T-helper 17 cell (primary cell): Measurements from ENCODE around the gene ZNF331. TPM values are rescaled to one million over a fixed set of nuclear protein-coding genes. Genes with fewer than 3 reads are reported as not detected.

ENCODE experiments used
- ATAC-seq: fragments of 150-1000 bp; cut with Tn5 transposase; 2 replicates; pipeline ENCODE4 v1.10.0; 2021; ENCODE audit warnings: mild to moderate bottlenecking, moderate library complexity
- DNase-seq, 3 donors: peaks; one replicate each; pipeline versions ENCODE4 v3.0.0 to v3.0.0-alpha.2; 2020 to 2021
- H3K9me3 ChIP-seq: one replicate; pipeline ENCODE4 v1.7.0; 2013; ENCODE audit warnings: low read length, mild to moderate bottlenecking; ENCODE audit not compliant: control insufficient read depth, poor library complexity, severe bottlenecking
- H3K27ac Mint-ChIP-seq: one replicate; pipeline ENCODE4 v1.8.0; 2022; ENCODE audit warnings: mild to moderate bottlenecking, moderate library complexity, mixed read lengths
- H3K27me3 Mint-ChIP-seq: one replicate; pipeline ENCODE4 v1.8.0; 2022; ENCODE audit warnings: mixed read lengths
- H3K36me3 Mint-ChIP-seq: one replicate; pipeline ENCODE4 v1.8.0; 2022; ENCODE audit warnings: low read depth, mixed read lengths
- H3K4me1 Mint-ChIP-seq: one replicate; pipeline ENCODE4 v1.8.0; 2022; ENCODE audit warnings: mild to moderate bottlenecking, mixed read lengths
- H3K4me3 Mint-ChIP-seq: one replicate; pipeline ENCODE4 v1.8.0; 2022; ENCODE audit warnings: mild to moderate bottlenecking, moderate library complexity, mixed read lengths
- total RNA-seq, 4 donors: library from RNA in 2 of 4; stranded (reverse) in 2 of 4; gene quantifications; one replicate each; pipeline ENCODE4 v1.2.3 and lab custom pipeline; 2022 to 2026

Gene ZNF331
- total RNA-seq, 2 donors from 2014 or later: 179 to 183 TPM

DNA sequence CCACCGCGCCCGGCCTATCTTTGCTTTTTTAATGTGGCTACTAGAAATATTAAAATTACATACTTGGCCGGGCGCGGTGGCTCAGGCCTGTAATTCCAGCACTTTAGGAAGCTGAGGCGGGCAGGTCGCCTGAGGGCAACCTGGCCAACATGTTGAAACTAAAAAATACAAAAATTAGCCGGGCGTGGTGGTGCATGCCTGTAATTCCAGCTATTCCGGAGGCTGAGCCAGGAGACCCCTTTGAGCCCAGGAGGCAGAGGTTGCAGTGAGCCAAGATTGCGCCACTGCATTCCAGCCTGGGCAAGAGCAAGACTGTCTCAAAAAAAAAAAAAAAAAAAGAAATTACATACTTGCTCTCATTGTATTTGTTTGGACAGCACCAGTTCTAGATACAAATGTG is 59.1 kb downstream of the ZNF331 start:
- H3K9me3 ChIP-seq: peaks cover 2% of the 10 kb centered on the region
- Mint-ChIP-seq H3K4me1 (no peaks in the 10 kb centered on the region), H3K27me3 (no peaks in the 10 kb centered on the region), H3K36me3 (no peaks in the 10 kb centered on the region), H3K4me3 (no peak overlapping the region), H3K27ac (no peak overlapping the region)
- no peak for DNase-seq
- ATAC-seq: no peak

- no peaks in the 10 kb centered on the region for H3K9me3 ChIP-seq
- Mint-ChIP-seq H3K27me3 (no peaks in the 10 kb centered on the region), H3K27ac (no peak overlapping the region), H3K4me3 (no peak overlapping the region), H3K4me1 (no peaks in the 10 kb centered on the region), H3K36me3 (no peaks in the 10 kb centered on the region)
- DNase-seq: no peak
- no peak for ATAC-seq
These were observed 60.4 kb downstream of the ZNF331 start for GRCh38 chr19:53598361-53598760.

- DNase-seq: no peak
- H3K9me3 ChIP-seq: no peaks in the 10 kb centered on the region
- no peaks in the 10 kb centered on the region for H3K27me3 Mint-ChIP-seq
- no peaks in the 10 kb centered on the region for H3K4me1 Mint-ChIP-seq
- no peaks in the 10 kb centered on the region for H3K36me3 Mint-ChIP-seq
- no peak for ATAC-seq
- H3K27ac Mint-ChIP-seq: no peak overlapping the region
- H3K4me3 Mint-ChIP-seq: no peak overlapping the region
These were observed 62.3 kb downstream of the ZNF331 start for GRCh38 chr19:53600217-53600616.

GRCh38 chr19:53606031-53606430 is 68.1 kb downstream of the ZNF331 start:
- no peaks in the 10 kb centered on the region for H3K4me1 Mint-ChIP-seq
- H3K9me3 ChIP-seq: no peaks in the 10 kb centered on the region
- ATAC-seq (no peak), DNase-seq (no peak)
- no peak overlapping the region for H3K4me3 Mint-ChIP-seq
- no peaks in the 10 kb centered on the region for H3K27me3 Mint-ChIP-seq
- H3K36me3 Mint-ChIP-seq: no peaks in the 10 kb centered on the region
- no peak overlapping the region for H3K27ac Mint-ChIP-seq

DNA sequence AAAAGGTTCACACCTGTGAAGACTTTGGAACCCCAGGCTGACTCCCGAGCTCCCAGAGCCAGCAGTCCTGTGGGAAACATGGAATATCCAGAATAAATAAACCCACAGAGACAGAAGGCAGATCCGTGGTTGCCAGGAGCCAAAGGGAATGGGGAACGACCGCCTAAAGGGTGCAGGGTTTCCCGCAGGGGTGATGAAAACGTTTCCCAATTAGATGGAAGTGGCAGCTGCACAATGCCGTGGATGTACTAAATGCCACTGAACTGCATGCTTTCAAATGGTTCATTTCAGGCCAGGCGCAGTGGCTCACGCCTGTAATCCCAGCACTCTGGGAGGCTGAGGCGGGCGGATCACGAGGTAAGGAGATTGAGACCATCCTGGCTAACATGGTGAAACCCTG is 70.4 kb downstream of the ZNF331 start:
- no peak overlapping the region for H3K4me3 Mint-ChIP-seq
- H3K27me3 Mint-ChIP-seq: no peaks in the 10 kb centered on the region
- no peak for ATAC-seq
- DNase-seq: no peak
- H3K36me3 Mint-ChIP-seq: no peaks in the 10 kb centered on the region
- no peak overlapping the region for H3K27ac Mint-ChIP-seq
- H3K4me1 Mint-ChIP-seq: no peaks in the 10 kb centered on the region
- no peaks in the 10 kb centered on the region for H3K9me3 ChIP-seq

DNA sequence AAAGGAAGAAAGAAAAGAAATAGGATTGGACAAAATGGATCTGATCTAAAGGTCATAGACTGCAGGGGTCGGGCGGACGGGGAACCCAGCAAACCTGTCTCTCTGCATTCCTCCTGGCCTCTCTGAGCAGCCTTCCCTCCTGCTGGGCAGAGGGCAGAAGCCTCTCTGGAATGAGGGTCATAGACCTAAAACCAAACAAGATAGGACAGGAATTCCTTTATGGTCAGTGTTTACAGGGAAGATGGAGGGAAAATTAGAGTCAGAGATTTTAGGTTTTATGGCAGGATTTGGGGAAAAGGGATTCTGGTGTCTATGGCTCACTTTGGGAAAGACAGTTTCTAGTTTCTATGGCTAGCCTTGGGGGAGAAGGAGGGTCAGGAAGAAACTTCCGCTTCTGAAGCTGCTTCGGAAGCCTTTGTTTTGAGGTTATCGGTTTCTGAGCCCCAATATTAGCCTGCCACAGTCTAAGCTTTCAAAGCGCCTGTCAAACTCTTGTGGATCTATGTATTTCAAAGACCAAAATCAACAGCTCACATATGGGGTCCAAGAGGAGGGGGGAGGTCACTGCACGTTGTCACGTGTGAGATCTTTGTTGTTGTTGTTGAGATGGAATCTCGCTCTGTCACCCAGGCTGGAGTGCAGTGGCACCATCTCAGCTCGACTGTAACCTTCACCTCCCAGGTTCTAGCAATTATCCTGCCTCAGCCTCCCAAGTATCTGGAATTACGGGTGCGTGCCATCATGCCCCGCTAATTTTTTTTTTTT is 75.0 kb downstream of the ZNF331 start:
- no peak for DNase-seq
- no peak overlapping the region for H3K27ac Mint-ChIP-seq
- no peaks in the 10 kb centered on the region for H3K27me3 Mint-ChIP-seq

GRCh38 chr19:53621885-53622740 is 84.2 kb downstream of the ZNF331 start:
- no peak for ATAC-seq

More for the DNA sequence above, 75.0 kb downstream of the ZNF331 start:
- no peaks in the 10 kb centered on the region for H3K9me3 ChIP-seq
- H3K4me3 Mint-ChIP-seq: no peak overlapping the region
- ATAC-seq: no peak
- no peaks in the 10 kb centered on the region for H3K36me3 Mint-ChIP-seq
- H3K4me1 Mint-ChIP-seq: no peaks in the 10 kb centered on the region

DNA sequence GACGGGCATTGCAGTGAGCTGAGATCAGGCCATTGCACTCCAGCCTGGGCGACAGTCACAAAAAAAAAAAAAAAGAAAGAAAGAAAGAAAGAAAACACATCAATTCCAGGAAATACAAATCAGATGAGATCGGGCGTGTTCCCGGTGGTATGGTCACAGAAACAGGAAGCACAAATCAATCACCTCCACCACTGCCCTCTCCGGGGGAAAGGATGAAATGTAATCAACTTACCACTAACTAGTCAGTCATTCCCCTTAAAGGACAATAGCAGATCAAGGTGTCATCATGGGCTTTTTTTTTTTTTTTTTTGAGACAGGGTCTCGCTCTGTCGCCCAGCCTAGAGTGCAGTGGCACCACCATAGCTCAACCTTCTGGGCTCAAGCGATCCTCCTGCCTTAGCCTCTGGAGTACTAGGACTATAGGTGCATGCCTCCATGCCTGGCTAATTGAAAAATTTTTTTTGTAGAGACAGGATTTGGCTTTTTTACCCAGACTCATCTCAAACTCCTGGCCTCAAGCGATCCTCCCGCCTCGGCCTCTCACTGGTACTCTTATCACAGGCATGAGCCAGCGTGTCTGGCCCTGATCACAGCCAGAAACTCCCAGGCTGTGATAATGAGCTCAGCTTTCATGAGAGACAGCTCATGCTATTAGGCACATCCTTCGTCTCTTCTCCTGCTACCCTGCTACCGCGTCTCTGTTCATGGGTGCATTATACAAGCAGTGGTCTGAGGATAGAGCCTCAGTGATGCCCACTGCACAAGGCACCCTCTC is 87.0 kb downstream of the ZNF331 start:
- no peak for DNase-seq
- Mint-ChIP-seq H3K27me3 (no peaks in the 10 kb centered on the region), H3K27ac (no peak overlapping the region), H3K4me1 (no peaks in the 10 kb centered on the region), H3K4me3 (no peak overlapping the region), H3K36me3 (no peaks in the 10 kb centered on the region)
- ATAC-seq: no peak
- no peaks in the 10 kb centered on the region for H3K9me3 ChIP-seq

More at GRCh38 chr19:53621885-53622740, 84.2 kb downstream of the ZNF331 start:
- no peak overlapping the region for H3K4me3 Mint-ChIP-seq
- H3K27ac Mint-ChIP-seq: no peak overlapping the region
- no peak for DNase-seq
- no peaks in the 10 kb centered on the region for H3K4me1 Mint-ChIP-seq
- H3K36me3 Mint-ChIP-seq: no peaks in the 10 kb centered on the region
- no peaks in the 10 kb centered on the region for H3K9me3 ChIP-seq
- H3K27me3 Mint-ChIP-seq: no peaks in the 10 kb centered on the region

- H3K4me3 Mint-ChIP-seq: no peak overlapping the region
- no peaks in the 10 kb centered on the region for H3K36me3 Mint-ChIP-seq
- H3K9me3 ChIP-seq: no peaks in the 10 kb centered on the region
- no peak overlapping the region for H3K27ac Mint-ChIP-seq
- ATAC-seq: no peak
- no peak for DNase-seq
- no peaks in the 10 kb centered on the region for H3K27me3 Mint-ChIP-seq
- no peaks in the 10 kb centered on the region for H3K4me1 Mint-ChIP-seq
These were observed 88.5 kb downstream of the ZNF331 start for GRCh38 chr19:53626486-53626885.

- Mint-ChIP-seq H3K27ac (no peak overlapping the region), H3K27me3 (no peaks in the 10 kb centered on the region), H3K36me3 (no peaks in the 10 kb centered on the region), H3K4me3 (no peak overlapping the region), H3K4me1 (no peaks in the 10 kb centered on the region)
- ATAC-seq: no peak
- DNase-seq: no peak
- H3K9me3 ChIP-seq: no peaks in the 10 kb centered on the region
These were observed 89.0 kb downstream of the ZNF331 start for GRCh38 chr19:53626976-53627375.

Other genes starting within 250 kb of the ZNF331 start
- gene ZNF845, start 204.4 kb upstream of the ZNF331 start, total RNA-seq: 1 to 10 TPM; 6.5 to 6.9 TPM
- gene ZNF525, start 172.4 kb upstream of the ZNF331 start, total RNA-seq: 10 to 100 TPM; 11.1 to 14.3 TPM
- 1 to 10 TPM; 6.7 to 7.7 TPM for gene ZNF765, start 143.0 kb upstream of the ZNF331 start, total RNA-seq
- 1 to 10 TPM; 5.7 to 7.8 TPM for gene ZNF761, start 106.2 kb upstream of the ZNF331 start, total RNA-seq
- gene ZNF813, start 70.4 kb upstream of the ZNF331 start, total RNA-seq: 1 to 10 TPM; 1.3 to 3.6 TPM
- gene DPRX, start 93.9 kb downstream of the ZNF331 start, total RNA-seq: not detected